ENCODE measurements around the gene SLC35F6. TPM values are rescaled to one million over a fixed set of nuclear protein-coding genes. Genes with fewer than 3 reads are reported as not detected.

SLC35F6 gene
- total and polyA plus RNA-seq, 9 of the 15 experiments (the other 6 are each of a cell fraction or from before 2014, with no cell fraction given): 11.9 to 47.3 (median 22.5) TPM

DNA sequence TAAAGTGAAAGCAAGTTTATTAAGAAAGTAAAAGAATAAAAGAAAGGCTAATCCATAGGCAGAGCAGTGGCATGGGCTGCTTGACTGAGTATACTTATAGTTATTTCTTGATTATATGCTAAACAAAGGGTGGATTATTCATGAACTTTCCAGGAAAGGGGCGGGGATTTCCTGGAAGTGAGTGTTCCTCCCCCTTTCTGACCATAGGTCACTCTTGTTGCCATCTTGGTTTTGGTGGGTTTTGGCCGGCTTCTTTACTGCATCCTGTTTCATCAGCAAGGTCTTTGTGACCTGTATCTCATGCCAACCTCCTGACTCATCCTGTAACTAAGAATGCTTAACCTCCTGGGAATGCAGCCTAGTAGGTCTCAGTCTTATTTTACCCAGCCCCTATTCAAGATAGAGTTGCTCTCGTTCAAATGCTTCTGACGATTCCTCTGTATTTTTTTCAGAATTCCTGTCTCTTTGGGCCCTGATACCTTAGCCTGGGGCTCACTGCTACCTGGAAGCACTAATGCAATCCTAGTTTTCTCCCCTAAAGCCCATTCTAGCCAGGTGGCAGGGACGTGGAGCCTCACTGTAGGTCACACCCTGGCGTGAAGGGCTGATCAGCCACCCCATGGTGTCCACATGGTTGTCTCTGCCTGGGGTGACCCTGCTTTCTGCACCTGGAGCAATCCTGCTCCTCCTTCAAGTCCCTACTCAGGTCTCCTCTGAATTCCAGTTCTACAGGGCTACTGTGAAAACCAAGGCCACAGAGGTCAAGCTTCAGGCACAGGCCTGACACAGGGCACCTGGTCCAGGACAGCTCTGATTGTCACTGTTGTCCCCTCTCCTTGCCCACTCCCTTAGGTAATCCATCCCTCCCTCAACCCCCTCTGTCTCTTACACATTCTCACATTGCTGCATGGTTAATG lies 6.0 kb upstream of the SLC35F6 start (continued):
- TF ChIP-seq PRDM10 (IDR thresholded peaks at IDR 0.05; ENCODE audit: partially characterized antibody): no peak
- TF ChIP-seq CSDE1 (IDR thresholded peaks at IDR 0.05): no peak
- TF ChIP-seq STAT5A (IDR thresholded peaks at IDR 0.05; ENCODE audit: borderline replicate concordance, low read length): peak; percentile 99
- TF ChIP-seq HDGF (IDR thresholded peaks at IDR 0.05): no peak
- TF ChIP-seq NFRKB (IDR thresholded peaks at IDR 0.05; ENCODE audit: low read depth): peak; percentile 98
- TF ChIP-seq, protein P1, sequence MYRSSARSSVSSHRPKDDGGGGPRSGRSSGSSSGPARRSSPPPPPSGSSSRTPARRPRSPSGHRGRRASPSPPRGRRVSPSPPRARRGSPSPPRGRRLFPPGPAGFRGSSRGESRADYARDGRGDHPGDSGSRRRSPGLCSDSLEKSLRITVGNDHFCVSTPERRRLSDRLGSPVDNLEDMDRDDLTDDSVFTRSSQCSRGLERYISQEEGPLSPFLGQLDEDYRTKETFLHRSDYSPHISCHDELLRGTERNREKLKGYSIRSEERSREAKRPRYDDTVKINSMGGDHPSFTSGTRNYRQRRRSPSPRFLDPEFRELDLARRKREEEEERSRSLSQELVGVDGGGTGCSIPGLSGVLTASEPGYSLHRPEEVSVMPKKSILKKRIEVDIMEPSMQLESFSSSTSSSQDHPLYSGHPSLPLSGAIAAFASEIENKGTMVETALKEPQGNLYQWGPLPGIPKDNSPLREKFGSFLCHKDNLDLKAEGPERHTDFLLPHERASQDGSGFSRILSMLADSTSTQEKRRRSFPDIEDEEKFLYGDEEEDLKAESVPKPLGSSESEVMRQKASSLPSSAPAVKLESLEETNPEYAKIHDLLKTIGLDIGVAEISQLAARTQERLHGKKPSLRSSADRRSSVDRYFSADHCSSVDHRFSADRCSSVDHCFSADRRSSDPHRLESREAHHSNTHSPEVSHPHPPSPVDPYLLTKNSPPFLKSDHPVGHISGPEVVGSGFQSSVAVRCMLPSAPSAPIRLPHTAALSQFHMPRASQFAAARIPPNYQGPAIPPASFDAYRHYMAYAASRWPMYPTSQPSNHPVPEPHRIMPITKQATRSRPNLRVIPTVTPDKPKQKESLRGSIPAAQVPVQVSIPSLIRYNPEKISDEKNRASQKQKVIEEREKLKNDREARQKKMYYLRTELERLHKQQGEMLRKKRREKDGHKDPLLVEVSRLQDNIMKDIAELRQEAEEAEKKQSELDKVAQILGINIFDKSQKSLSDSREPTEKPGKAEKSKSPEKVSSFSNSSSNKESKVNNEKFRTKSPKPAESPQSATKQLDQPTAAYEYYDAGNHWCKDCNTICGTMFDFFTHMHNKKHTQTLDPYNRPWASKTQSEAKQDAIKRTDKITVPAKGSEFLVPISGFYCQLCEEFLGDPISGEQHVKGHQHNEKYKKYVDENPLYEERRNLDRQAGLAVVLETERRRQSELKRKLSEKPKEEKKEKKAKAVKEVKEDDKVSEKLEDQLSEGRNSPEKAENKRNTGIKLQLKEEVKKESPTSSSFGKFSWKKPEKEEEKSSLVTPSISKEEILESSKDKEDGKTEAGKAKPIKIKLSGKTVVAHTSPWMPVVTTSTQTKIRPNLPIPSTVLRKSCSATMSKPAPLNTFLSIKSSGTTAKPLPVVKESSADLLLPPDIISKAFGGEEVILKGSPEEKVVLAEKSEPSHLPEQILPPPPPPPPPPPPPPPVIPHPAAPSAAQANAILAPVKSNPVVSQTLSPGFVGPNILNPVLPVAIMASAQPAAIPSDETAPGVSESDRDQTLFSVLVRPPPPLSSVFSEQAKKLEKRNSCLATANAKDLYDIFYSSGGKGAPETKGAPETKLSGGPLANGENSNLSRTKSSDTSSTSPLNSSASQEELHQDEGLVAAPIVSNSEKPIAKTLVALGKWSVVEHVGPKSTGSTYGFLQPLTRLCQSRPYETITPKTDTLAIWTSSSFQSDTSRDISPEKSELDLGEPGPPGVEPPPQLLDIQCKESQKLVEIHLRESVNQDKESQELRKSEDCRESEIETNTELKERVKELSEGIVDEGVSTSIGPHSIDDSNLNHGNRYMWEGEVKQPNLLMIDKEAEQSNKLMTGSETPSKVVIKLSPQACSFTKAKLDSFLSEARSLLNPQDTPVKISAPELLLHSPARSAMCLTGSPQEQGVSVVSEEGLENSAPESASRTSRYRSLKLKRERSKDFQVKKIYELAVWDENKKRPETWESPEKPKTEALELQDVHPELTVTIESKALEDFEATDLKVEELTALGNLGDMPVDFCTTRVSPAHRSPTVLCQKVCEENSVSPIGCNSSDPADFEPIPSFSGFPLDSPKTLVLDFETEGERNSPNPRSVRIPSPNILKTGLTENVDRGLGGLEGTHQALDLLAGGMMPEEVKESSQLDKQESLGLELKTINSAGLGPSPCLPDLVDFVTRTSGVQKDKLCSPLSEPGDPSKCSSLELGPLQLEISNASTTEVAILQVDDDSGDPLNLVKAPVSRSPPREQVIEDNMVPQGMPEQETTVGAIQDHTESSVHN (IDR thresholded peaks at IDR 0.05; ENCODE audit: borderline replicate concordance in 1 of 2, low read depth in 1 of 2): peak in 1 of 2 experiments; percentile 94; a peak in 2 of 4 replicates
- TF ChIP-seq, protein P2, sequence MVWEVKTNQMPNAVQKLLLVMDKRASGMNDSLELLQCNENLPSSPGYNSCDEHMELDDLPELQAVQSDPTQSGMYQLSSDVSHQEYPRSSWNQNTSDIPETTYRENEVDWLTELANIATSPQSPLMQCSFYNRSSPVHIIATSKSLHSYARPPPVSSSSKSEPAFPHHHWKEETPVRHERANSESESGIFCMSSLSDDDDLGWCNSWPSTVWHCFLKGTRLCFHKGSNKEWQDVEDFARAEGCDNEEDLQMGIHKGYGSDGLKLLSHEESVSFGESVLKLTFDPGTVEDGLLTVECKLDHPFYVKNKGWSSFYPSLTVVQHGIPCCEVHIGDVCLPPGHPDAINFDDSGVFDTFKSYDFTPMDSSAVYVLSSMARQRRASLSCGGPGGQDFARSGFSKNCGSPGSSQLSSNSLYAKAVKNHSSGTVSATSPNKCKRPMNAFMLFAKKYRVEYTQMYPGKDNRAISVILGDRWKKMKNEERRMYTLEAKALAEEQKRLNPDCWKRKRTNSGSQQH (CRISPR knock-in tag; IDR thresholded peaks at IDR 0.05): peak; percentile 52; the same call in 1 of the 2 replicates
- no peak for TF ChIP-seq PHTF2 (CRISPR knock-in tag; IDR thresholded peaks at IDR 0.05)
- peak; percentile 69; the same call in 1 of the 2 replicates for TF ChIP-seq C11orf30 (IDR thresholded peaks at IDR 0.05; ENCODE audit: low read depth)
- TF ChIP-seq RAD21 (CRISPR knock-in tag; conservative IDR thresholded peaks at IDR 0.05 in 1 of 2, IDR thresholded peaks at IDR 0.05 in 1 of 2): no peak

Measured in K562 (cell line).